K562 (cell line): ENCODE results near the gene ACTR8. TPM values are rescaled to one million over a fixed set of nuclear protein-coding genes. Genes with fewer than 3 reads are reported as not detected.

ENCODE experiments used
- ATAC-seq: fragments of 200-7000 bp; cut with Tn5 transposase; 3 replicates; pipeline ENCODE4 v1.9.1; 2020; ENCODE audit warnings: moderate library complexity
- BruUV-seq: library from RNA; stranded (reverse); fragments of 400-500 nt; replicated peaks from 2 replicates; lab custom pipeline; 2021; lab: Mats Ljungman, UMichigan
- CTCF ChIA-PET: fragments of 300-600 bp; formaldehyde crosslinking; extraction: SDS; loops from one replicate; lab custom pipeline; 2021; ENCODE audit warnings: low intra/inter-chr PET ratio; lab: Yijun Ruan, JAX
- POLR2A ChIA-PET: fragments of 300-600, 350-650 bp; sonication (Branson Sonifier 250); formaldehyde crosslinking; extraction: SDS; loops from one replicate; lab custom pipeline; 2021; ENCODE audit warnings: antibody characterized with exemption, inconsistent platforms; lab: Yijun Ruan, JAX
- DNase-seq, 4 experiments: peaks; one replicate each; pipeline versions ENCODE4 v3.0.0 to v3.0.0-alpha.2; 2011 to 2018; ENCODE audit warnings: low spot score in 3 of 4, mixed read lengths in 3 of 4; ENCODE audit errors: extremely low read depth in 1 of 4
- FAIRE-seq: peaks from 2 replicates; lab custom pipeline; 2011; peaks lifted over from hg19 to GRCh38; lab: Jason Lieb, UNC
- H2AFZ ChIP-seq: 2 replicates; pipeline ENCODE4 v1.6.0; 2011; ENCODE audit warnings: low read depth, low read length, control low read depth, inconsistent platforms
- H3K27ac ChIP-seq: fragments of 200-600 bp; 3 replicates; pipeline ENCODE4 v1.8.0; 2011; ENCODE audit warnings: low read depth, mild to moderate bottlenecking, control low read depth, inconsistent platforms, low read length, moderate library complexity, mixed read lengths; ENCODE audit errors: extremely low read depth
- H3K27me3 ChIP-seq, 2 experiments: fragments of 300-600 bp in 1 of 2; 2 replicates in 1 of 2; 3 replicates in 1 of 2; pipeline versions ENCODE4 v1.6.0 to v1.8.0; 2011; ENCODE audit warnings: inconsistent platforms in 2 of 2, low read length in 2 of 2, mild to moderate bottlenecking in 1 of 2, mixed read lengths in 1 of 2, moderate library complexity in 1 of 2; ENCODE audit not compliant: control insufficient read depth in 2 of 2, insufficient read depth in 2 of 2
- H3K36me3 ChIP-seq: fragments of 300-600 bp; 3 replicates; pipeline ENCODE4 v1.8.0; 2011; ENCODE audit warnings: mild to moderate bottlenecking, low read length, inconsistent platforms; ENCODE audit not compliant: control insufficient read depth, insufficient read depth
- H3K4me1 ChIP-seq, 2 experiments: fragments of 200-600 bp in 1 of 2; replicated peaks in 1 of 2; 2 replicates in 1 of 2; 3 replicates in 1 of 2; pipeline versions ENCODE4 v1.5.1 to v1.8.0; 2011; ENCODE audit warnings: inconsistent platforms in 2 of 2, low read length in 2 of 2, mild to moderate bottlenecking in 1 of 2, mixed read lengths in 1 of 2, moderate library complexity in 1 of 2; ENCODE audit not compliant: control insufficient read depth in 2 of 2, insufficient read depth in 2 of 2
- H3K4me2 ChIP-seq: 2 replicates; pipeline ENCODE4 v1.6.1; 2011; ENCODE audit warnings: low read length, control low read depth, inconsistent platforms, mixed read lengths; ENCODE audit not compliant: insufficient read depth
- H3K4me3 ChIP-seq: fragments of 200-600 bp; sonication (generic), shearing (Covaris generic); 2 replicates; pipeline ENCODE4 v1.5.1; 2016; ENCODE audit warnings: control low read depth, inconsistent platforms
- H3K79me2 ChIP-seq: fragments of 200-600 bp; 3 replicates; pipeline ENCODE4 v1.8.0; 2011; ENCODE audit warnings: low read length, inconsistent platforms; ENCODE audit not compliant: control insufficient read depth, insufficient read depth
- H3K9ac ChIP-seq, 2 experiments: 2 replicates each; pipeline versions ENCODE4 v1.6.0 to v1.6.1; 2011; ENCODE audit warnings: low read depth in 2 of 2, low read length in 2 of 2, control low read depth in 1 of 2, inconsistent platforms in 1 of 2, mild to moderate bottlenecking in 1 of 2, mixed read lengths in 1 of 2; ENCODE audit not compliant: insufficient read depth in 1 of 2
- H3K9me1 ChIP-seq: one replicate; pipeline ENCODE4 v1.6.0; 2011; ENCODE audit warnings: inconsistent platforms, mild to moderate bottlenecking, low read length, moderate library complexity; ENCODE audit not compliant: control insufficient read depth, insufficient read depth
- H3K9me3 ChIP-seq: replicated peaks from 2 replicates; pipeline ENCODE4 v1.5.1; 2011; ENCODE audit warnings: low read depth, low read length, inconsistent platforms; ENCODE audit not compliant: control insufficient read depth, insufficient read depth
- H4K20me1 ChIP-seq: replicated peaks from 2 replicates; pipeline ENCODE4 v1.6.1; 2011; ENCODE audit warnings: low read length, inconsistent platforms, mixed read lengths; ENCODE audit not compliant: control insufficient read depth, insufficient read depth
- ATF1 ChIP-seq, 2 experiments: fragments of 450-650 bp in 1 of 2; IDR thresholded peaks; 2 replicates each; pipeline ENCODE4 v1.6.1; 2016; ENCODE audit warnings: missing compliant biosample characterization in 1 of 2, missing genetic modification characterization in 1 of 2
- ATF7 ChIP-seq: fragments of 450-650 bp; IDR thresholded peaks from 2 replicates; pipeline ENCODE4 v1.7.1; 2014; ENCODE audit warnings: mild to moderate bottlenecking, moderate library complexity
- CHCHD3 ChIP-seq: fragments of 250-450 bp; sonication (Bioruptor Pico); IDR thresholded peaks from 2 replicates; pipeline ENCODE4 v2.1.2; 2022; ENCODE audit warnings: mild to moderate bottlenecking
- ETS2 ChIP-seq: IDR thresholded peaks from 2 replicates; pipeline ENCODE4 v1.6.1; 2016; ENCODE audit warnings: borderline replicate concordance, missing genetic modification characterization, mild to moderate bottlenecking, moderate library complexity, missing compliant biosample characterization; ENCODE audit not compliant: poor library complexity, severe bottlenecking
- GABPB2 ChIP-seq: fragments of 250-450 bp; sonication (Bioruptor Pico); conservative IDR thresholded peaks from 2 replicates; pipeline ENCODE4 v1.5.1; 2021; ENCODE audit warnings: mild to moderate bottlenecking
- GATAD2A ChIP-seq: fragments of 450-650 bp; IDR thresholded peaks from 2 replicates; pipeline ENCODE4 v1.6.1; 2017
- KDM5B ChIP-seq: fragments of 200-600 bp; sonication (generic); IDR thresholded peaks from 2 replicates; pipeline ENCODE4 v1.6.1; 2012; ENCODE audit warnings: low read depth, mild to moderate bottlenecking, moderate library complexity, low read length, control low read depth, inconsistent platforms; ENCODE audit not compliant: insufficient replicate concordance
- NR1H2 ChIP-seq: sonication (generic); formaldehyde crosslinking; IDR thresholded peaks from 2 replicates; pipeline ENCODE4 v1.4.0; 2020; ENCODE audit warnings: mild to moderate bottlenecking, missing genetic modification reagents
- SMARCA5 ChIP-seq: fragments of 450-650 bp; IDR thresholded peaks from 2 replicates; pipeline ENCODE4 v1.6.1; 2016
- SREBF2 ChIP-seq: sonication (generic); formaldehyde crosslinking; IDR thresholded peaks from 2 replicates; pipeline ENCODE4 v1.4.0; 2020; ENCODE audit warnings: mild to moderate bottlenecking, missing genetic modification reagents
- SRF ChIP-seq, 2 experiments: fragments of 250-450, 450-650 bp in 1 of 2; sonication (Bioruptor Pico) in 1 of 2; sonication (generic) in 1 of 2; formaldehyde crosslinking; IDR thresholded peaks; 2 replicates each; pipeline versions ENCODE4 v1.5.0 to v1.5.1; 2020 to 2022; ENCODE audit warnings: mild to moderate bottlenecking in 1 of 2, missing genetic modification reagents in 1 of 2
- U2AF1 ChIP-seq: fragments of 200-400 bp; formaldehyde crosslinking; optimal IDR thresholded peaks from 2 replicates; pipeline ENCODE3; 2017; ENCODE audit warnings: mild to moderate bottlenecking, low read depth, low read length, moderate library complexity
- ZBTB7A ChIP-seq: IDR thresholded peaks from 2 replicates; pipeline ENCODE4 v1.6.1; 2011; ENCODE audit warnings: low read depth, mild to moderate bottlenecking, low read length, moderate library complexity, borderline replicate concordance; ENCODE audit not compliant: control insufficient read depth
- ZNF134 ChIP-seq: fragments of 250-450 bp; sonication (Bioruptor Pico); conservative IDR thresholded peaks from 2 replicates; pipeline ENCODE4 v1.4.0; 2020
- WGBS: fragments of 100-300 bp; shearing (Covaris generic); methylation state at CpG from one replicate; pipeline ENCODE4 v1.1.6; 2016; ENCODE audit warnings: low coverage, mixed read lengths; ENCODE audit not compliant: insufficient coverage; ENCODE audit errors: missing lambda C conversion rate; 5-methylcytosine and 5-hydroxymethylcytosine counted together
- in situ Hi-C: fragments of 300-500 bp; cut with MboI; formaldehyde crosslinking; loops from 4 replicates; pipeline ENCODE4 v1.15.0; 2018; ENCODE audit warnings: inconsistent platforms, mixed read lengths
- intact Hi-C: fragments of 100-400 bp; cut with micrococcal nuclease; formaldehyde crosslinking; loops from 2 replicates; pipeline ENCODE4 v1.14.2; 2022
- polyA plus RNA-seq, 8 experiments: library from polyadenylated mRNA; depleted of rRNA in 4 of 8; stranded (reverse) in 5 of 8; unstranded in 3 of 8; fragments of >200 nt; fragmentation: Nextera tagmentation in 2 of 8; fragmentation: Illumina TruSeq in 1 of 8; extraction: Ambion mirVana in 2 of 8; extraction: Trizol in 1 of 8; gene quantifications; 2 replicates each; pipeline versions ENCODE4 v1.2.1 to v1.2.3, GENCODE V29; 2011 to 2014; ENCODE audit warnings: inconsistent platforms in 1 of 8, missing spikeins in 1 of 8
- total RNA-seq, 7 experiments: library from RNA; depleted of rRNA in 6 of 7; stranded (reverse); fragments of >200 nt in 6 of 7; fragmentation: Illumina TruSeq in 2 of 7; extraction: Trizol in 2 of 7; gene quantifications; 2 replicates each; pipeline versions ENCODE4 v1.2.1 to v1.2.3, GENCODE V29; 2011 to 2021; ENCODE audit warnings: low replicate concordance in 1 of 7
- TF ChIP-seq, protein P1 (sequence below): sonication (generic); formaldehyde crosslinking; IDR thresholded peaks from 2 replicates; pipeline ENCODE4 v1.8.0; 2022; ENCODE audit warnings: mild to moderate bottlenecking, missing genetic modification reagents
- TF ChIP-seq, protein P2 (sequence below): fragments of 450-650 bp; formaldehyde crosslinking; IDR thresholded peaks from 2 replicates; pipeline ENCODE4 v1.4.0; 2020; ENCODE audit warnings: mild to moderate bottlenecking, moderate library complexity
- TF ChIP-seq, protein P3 (sequence below): sonication (generic); formaldehyde crosslinking; IDR thresholded peaks from 2 replicates; pipeline ENCODE4 v1.8.1; 2022; ENCODE audit warnings: missing genetic modification reagents

The ACTR8 gene
- total and polyA plus RNA-seq, 9 of the 15 experiments (the other 6 are each of a cell fraction or from before 2014, with no cell fraction given) = 4.8 to 24.2 (median 17.5) TPM

DNA sequence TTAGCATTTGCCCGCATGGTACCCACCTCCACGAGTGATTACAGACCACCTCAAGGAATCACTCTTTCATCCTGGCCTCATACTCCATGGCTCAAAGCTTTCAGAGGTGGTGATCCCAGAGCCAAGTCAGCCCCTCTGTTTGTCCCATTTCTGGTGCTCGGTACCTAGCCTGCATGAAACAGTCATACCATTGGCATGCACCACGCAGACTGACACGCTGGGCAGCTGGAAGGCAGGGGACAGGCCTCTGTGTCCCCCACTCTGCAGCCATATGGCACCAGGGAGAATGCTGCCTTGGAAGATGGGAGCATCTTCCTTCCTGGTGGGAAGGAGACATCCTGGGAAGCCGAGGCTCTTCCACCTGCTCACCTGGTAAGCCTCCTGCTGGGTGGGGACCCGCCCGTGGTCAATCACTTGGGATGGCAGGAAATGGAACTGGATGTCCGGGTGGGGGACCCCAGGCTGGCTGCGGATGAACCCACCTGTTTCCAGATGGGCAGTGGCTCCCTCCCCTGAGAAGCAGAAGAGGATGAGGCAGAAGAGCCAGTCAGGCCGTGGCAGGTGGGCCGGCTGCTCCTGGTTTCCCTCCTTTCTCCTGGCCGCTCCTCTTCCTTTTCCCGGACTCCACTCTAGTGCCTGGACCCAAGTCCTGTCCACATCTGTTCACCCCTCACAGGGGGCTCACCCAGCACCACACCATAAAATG, 62.6 kb downstream of the ACTR8 start:
- no peaks in the 10 kb centered on the region for H3K9me1 ChIP-seq
- peaks cover 3 to 44% of the 10 kb centered on the region in 2 experiments; a peak in 3 of 5 replicates for H3K27me3 ChIP-seq
- in situ Hi-C loops = no loop called here
- DNase-seq (no peak), ATAC-seq (no peak), FAIRE-seq (no peak)
- intact Hi-C loops = no loop called here
- WGBS = 6% methylated on average over 10 of the region's 14 CpGs
- CTCF ChIA-PET = no interaction called here
- no peak overlapping the region for H3K9ac ChIP-seq
- POLR2A ChIA-PET = no interaction called here
- H3K4me3 ChIP-seq = no peak overlapping the region
- no TSS peak for BruUV-seq
- no peaks in the 10 kb centered on the region; the same call in 1 of the 2 replicates for H4K20me1 ChIP-seq
- H3K4me2 ChIP-seq = no peak overlapping the region
- H3K79me2 ChIP-seq = no peaks in the 10 kb centered on the region
- no peak overlapping the region for H3K27ac ChIP-seq
- H3K36me3 ChIP-seq = no peaks in the 10 kb centered on the region
- no peaks in the 10 kb centered on the region for H3K4me1 ChIP-seq
- no peaks in the 10 kb centered on the region for H3K9me3 ChIP-seq
- H2AFZ ChIP-seq = no peak overlapping the region
- TF ChIP-seq, protein P1, sequence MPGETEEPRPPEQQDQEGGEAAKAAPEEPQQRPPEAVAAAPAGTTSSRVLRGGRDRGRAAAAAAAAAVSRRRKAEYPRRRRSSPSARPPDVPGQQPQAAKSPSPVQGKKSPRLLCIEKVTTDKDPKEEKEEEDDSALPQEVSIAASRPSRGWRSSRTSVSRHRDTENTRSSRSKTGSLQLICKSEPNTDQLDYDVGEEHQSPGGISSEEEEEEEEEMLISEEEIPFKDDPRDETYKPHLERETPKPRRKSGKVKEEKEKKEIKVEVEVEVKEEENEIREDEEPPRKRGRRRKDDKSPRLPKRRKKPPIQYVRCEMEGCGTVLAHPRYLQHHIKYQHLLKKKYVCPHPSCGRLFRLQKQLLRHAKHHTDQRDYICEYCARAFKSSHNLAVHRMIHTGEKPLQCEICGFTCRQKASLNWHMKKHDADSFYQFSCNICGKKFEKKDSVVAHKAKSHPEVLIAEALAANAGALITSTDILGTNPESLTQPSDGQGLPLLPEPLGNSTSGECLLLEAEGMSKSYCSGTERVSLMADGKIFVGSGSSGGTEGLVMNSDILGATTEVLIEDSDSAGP (CRISPR knock-in tag) = no peak
- TF ChIP-seq SRF (CRISPR knock-in tag; IDR thresholded peaks at IDR 0.05) = no peak
- no peak for TF ChIP-seq CHCHD3 (CRISPR knock-in tag)
- TF ChIP-seq ATF7 = no peak
- no peak for TF ChIP-seq GATAD2A
- TF ChIP-seq U2AF1 = no peak
- no peak for TF ChIP-seq SMARCA5
- TF ChIP-seq GABPB2 (CRISPR knock-in tag) = no peak
- TF ChIP-seq KDM5B = no peak
- no peak for TF ChIP-seq ATF1 (CRISPR knock-in tag; IDR thresholded peaks at IDR 0.05)
- TF ChIP-seq ATF1 (tag; IDR thresholded peaks at IDR 0.05) = no peak
- no peak for TF ChIP-seq ZBTB7A
- TF ChIP-seq, protein P2, sequence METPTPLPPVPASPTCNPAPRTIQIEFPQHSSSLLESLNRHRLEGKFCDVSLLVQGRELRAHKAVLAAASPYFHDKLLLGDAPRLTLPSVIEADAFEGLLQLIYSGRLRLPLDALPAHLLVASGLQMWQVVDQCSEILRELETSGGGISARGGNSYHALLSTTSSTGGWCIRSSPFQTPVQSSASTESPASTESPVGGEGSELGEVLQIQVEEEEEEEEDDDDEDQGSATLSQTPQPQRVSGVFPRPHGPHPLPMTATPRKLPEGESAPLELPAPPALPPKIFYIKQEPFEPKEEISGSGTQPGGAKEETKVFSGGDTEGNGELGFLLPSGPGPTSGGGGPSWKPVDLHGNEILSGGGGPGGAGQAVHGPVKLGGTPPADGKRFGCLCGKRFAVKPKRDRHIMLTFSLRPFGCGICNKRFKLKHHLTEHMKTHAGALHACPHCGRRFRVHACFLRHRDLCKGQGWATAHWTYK (CRISPR knock-in tag) = no peak
- no peak for TF ChIP-seq ZNF134 (CRISPR knock-in tag)
- no peak for TF ChIP-seq SREBF2 (CRISPR knock-in tag)
- TF ChIP-seq NR1H2 (CRISPR knock-in tag) = no peak
- TF ChIP-seq, protein P3, sequence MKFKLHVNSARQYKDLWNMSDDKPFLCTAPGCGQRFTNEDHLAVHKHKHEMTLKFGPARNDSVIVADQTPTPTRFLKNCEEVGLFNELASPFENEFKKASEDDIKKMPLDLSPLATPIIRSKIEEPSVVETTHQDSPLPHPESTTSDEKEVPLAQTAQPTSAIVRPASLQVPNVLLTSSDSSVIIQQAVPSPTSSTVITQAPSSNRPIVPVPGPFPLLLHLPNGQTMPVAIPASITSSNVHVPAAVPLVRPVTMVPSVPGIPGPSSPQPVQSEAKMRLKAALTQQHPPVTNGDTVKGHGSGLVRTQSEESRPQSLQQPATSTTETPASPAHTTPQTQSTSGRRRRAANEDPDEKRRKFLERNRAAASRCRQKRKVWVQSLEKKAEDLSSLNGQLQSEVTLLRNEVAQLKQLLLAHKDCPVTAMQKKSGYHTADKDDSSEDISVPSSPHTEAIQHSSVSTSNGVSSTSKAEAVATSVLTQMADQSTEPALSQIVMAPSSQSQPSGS = no peak
- TF ChIP-seq ETS2 (tag) = no peak
